ENCODE data around the gene UNK.

Gene UNK

GRCh38 chr17:75821552-75821951, 36.9 kb downstream of the UNK start:
- DNase-seq (ENCODE audit: low spot score), result no peak

GRCh38 chr17:75822119-75822799, 37.7 kb downstream of the UNK start:
- peak; percentile 42 for DNase-seq (ENCODE audit: low spot score)

GRCh38 chr17:75822800-75823166, 38.2 kb downstream of the UNK start:
- no peak for DNase-seq (ENCODE audit: low spot score)

GRCh38 chr17:75823257-75824041, 38.8 kb downstream of the UNK start:
- no peak for DNase-seq (ENCODE audit: low spot score)

- no peak for DNase-seq (ENCODE audit: low spot score)
Measured at GRCh38 chr17:75824050-75824552, 39.5 kb downstream of the UNK start.

- no peak for DNase-seq (ENCODE audit: low spot score)
Measured at GRCh38 chr17:75824666-75825065, 40.1 kb downstream of the UNK start.

- DNase-seq (ENCODE audit: low spot score), result no peak
Measured at GRCh38 chr17:75825149-75825552, 40.5 kb downstream of the UNK start.

- DNase-seq (ENCODE audit: low spot score), result no peak
Measured at GRCh38 chr17:75825748-75826370, 41.3 kb downstream of the UNK start.

- peak; percentile 32 for DNase-seq (ENCODE audit: low spot score)
Measured at GRCh38 chr17:75826561-75827307, 42.1 kb downstream of the UNK start.

GRCh38 chr17:75827308-75828075, 42.9 kb downstream of the UNK start:
- peak; percentile 81 for DNase-seq (ENCODE audit: low spot score)

GRCh38 chr17:75828076-75828400, 43.4 kb downstream of the UNK start:
- no peak for DNase-seq (ENCODE audit: low spot score)

GRCh38 chr17:75828741-75829140, 44.1 kb downstream of the UNK start:
- DNase-seq (ENCODE audit: low spot score), result no peak

- DNase-seq (ENCODE audit: low spot score), result no peak
Measured at GRCh38 chr17:75829747-75830146, 45.1 kb downstream of the UNK start.

GRCh38 chr17:75830164-75831031, 45.8 kb downstream of the UNK start:
- DNase-seq (ENCODE audit: low spot score), result peak; percentile 52

GRCh38 chr17:75831032-75831571, 46.5 kb downstream of the UNK start:
- no peak for DNase-seq (ENCODE audit: low spot score)

- DNase-seq (ENCODE audit: low spot score), result no peak
Measured at GRCh38 chr17:75832164-75832651, 47.6 kb downstream of the UNK start.

GRCh38 chr17:75832652-75833400, 48.2 kb downstream of the UNK start:
- no peak for DNase-seq (ENCODE audit: low spot score)

- DNase-seq (ENCODE audit: low spot score), result no peak
Measured at GRCh38 chr17:75834279-75834920, 49.8 kb downstream of the UNK start.

All from NAMALWA (cell line).